ENCODE results near the gene VSIR. TPM values are rescaled to one million over a fixed set of nuclear protein-coding genes. Genes with fewer than 3 reads are reported as not detected.
A peak's percentile ranks its signal among the peaks of the same experiment; 100 is the strongest.

The VSIR gene
- total RNA-seq, 1 experiment from 2014 or later = 3.6 TPM

- Mint-ChIP-seq H3K4me3 (ENCODE audit: unreplicated experiment) (no peak overlapping the region), H3K4me1 (ENCODE audit: insufficient read depth, unreplicated experiment) (peaks cover 23% of the 10 kb centered on the region), H3K9me3 (ENCODE audit: unreplicated experiment) (no peaks in the 10 kb centered on the region), H3K27me3 (ENCODE audit: insufficient read depth, unreplicated experiment) (no peaks in the 10 kb centered on the region), H3K27ac (ENCODE audit: low read depth, unreplicated experiment) (peak overlapping the region; percentile 93), H3K36me3 (ENCODE audit: insufficient read depth, unreplicated experiment) (no peaks in the 10 kb centered on the region)
- no peak for DNase-seq (ENCODE audit: unreplicated experiment)
- CTCF ChIA-PET = interaction anchor here (1.2 to 3.1 kb wide), 5 partner anchors 54 to 398 kb away, joined by 3 to 14 read pairs (median 7); partner anchors contain the start of gene VSIR
- TF ChIP-seq CTCF (IDR thresholded peaks at IDR 0.05; ENCODE audit: unreplicated experiment) = no peak
- no TSS peak for BruUV-seq (replicated peaks)
- intact Hi-C loops (cut with micrococcal nuclease) = loop anchor here (5.0 kb wide), 2 partner anchors 60 to 100 kb away; partner anchors contain the start of gene VSIR
- POLR2A ChIA-PET = interaction anchor here (0.7 to 3.8 kb wide), 5 partner anchors 16 to 393 kb away, joined by 3 to 19 read pairs (median 5); partner anchors contain the start of gene SLC29A3
Observed at GRCh38 chr10:71712572-71713134, 60.7 kb downstream of the VSIR start.

GRCh38 chr10:71712170-71712569 is 61.1 kb downstream of the VSIR start:
- POLR2A ChIA-PET = interaction anchor here (3.8 kb wide), 1 partner anchor 17 kb away, joined by 19 read pairs; no protein-coding TSS in a partner anchor

GRCh38 chr10:71711052-71711623 is 62.2 kb downstream of the VSIR start:
- H3K27ac Mint-ChIP-seq (ENCODE audit: low read depth, unreplicated experiment) = peak overlapping the region; percentile 35
- DNase-seq (ENCODE audit: unreplicated experiment) = peak; percentile 54
- H3K27me3 Mint-ChIP-seq (ENCODE audit: insufficient read depth, unreplicated experiment) = no peaks in the 10 kb centered on the region
- intact Hi-C loops (cut with micrococcal nuclease) = loop anchor here (5.0 kb wide), 2 partner anchors 61 to 101 kb away; partner anchors contain the start of gene VSIR
- no peaks in the 10 kb centered on the region for H3K36me3 Mint-ChIP-seq (ENCODE audit: insufficient read depth, unreplicated experiment)
- no peak for TF ChIP-seq CTCF (IDR thresholded peaks at IDR 0.05; ENCODE audit: unreplicated experiment)
- POLR2A ChIA-PET = interaction anchor here (0.8 kb wide), 1 partner anchor 391 kb away, joined by 3 read pairs; no protein-coding TSS in a partner anchor
- CTCF ChIA-PET = interaction anchor here (0.6 to 3.1 kb wide), 5 partner anchors 18 to 397 kb away, joined by 3 to 14 read pairs (median 7); partner anchors contain the start of gene VSIR
- no peaks in the 10 kb centered on the region for H3K9me3 Mint-ChIP-seq (ENCODE audit: unreplicated experiment)
- H3K4me1 Mint-ChIP-seq (ENCODE audit: insufficient read depth, unreplicated experiment) = peaks cover 23% of the 10 kb centered on the region
- H3K4me3 Mint-ChIP-seq (ENCODE audit: unreplicated experiment) = no peak overlapping the region
- BruUV-seq (replicated peaks) = no TSS peak

More at GRCh38 chr10:71712170-71712569, 61.1 kb downstream of the VSIR start:
- BruUV-seq (replicated peaks) = no TSS peak
- intact Hi-C loops (cut with micrococcal nuclease) = loop anchor here (5.0 kb wide), 2 partner anchors 60 to 100 kb away; partner anchors contain the start of gene VSIR
- TF ChIP-seq CTCF (IDR thresholded peaks at IDR 0.05; ENCODE audit: unreplicated experiment) = no peak
- CTCF ChIA-PET = interaction anchor here (0.7 to 3.1 kb wide), 4 partner anchors 62 to 398 kb away, joined by 3 to 14 read pairs (median 8); partner anchors contain the start of gene VSIR
- Mint-ChIP-seq H3K9me3 (ENCODE audit: unreplicated experiment) (no peaks in the 10 kb centered on the region), H3K4me1 (ENCODE audit: insufficient read depth, unreplicated experiment) (peaks cover 23% of the 10 kb centered on the region), H3K4me3 (ENCODE audit: unreplicated experiment) (no peak overlapping the region), H3K36me3 (ENCODE audit: insufficient read depth, unreplicated experiment) (no peaks in the 10 kb centered on the region), H3K27me3 (ENCODE audit: insufficient read depth, unreplicated experiment) (no peaks in the 10 kb centered on the region), H3K27ac (ENCODE audit: low read depth, unreplicated experiment) (peak overlapping the region; percentile 35)
- DNase-seq (ENCODE audit: unreplicated experiment) = no peak

- no peak overlapping the region for H3K4me3 Mint-ChIP-seq (ENCODE audit: unreplicated experiment)
- POLR2A ChIA-PET = no interaction called here
- no peaks in the 10 kb centered on the region for H3K27me3 Mint-ChIP-seq (ENCODE audit: insufficient read depth, unreplicated experiment)
- no peak for DNase-seq (ENCODE audit: unreplicated experiment)
- BruUV-seq (replicated peaks) = no TSS peak
- H3K36me3 Mint-ChIP-seq (ENCODE audit: insufficient read depth, unreplicated experiment) = no peaks in the 10 kb centered on the region
- no peak overlapping the region for H3K27ac Mint-ChIP-seq (ENCODE audit: low read depth, unreplicated experiment)
- no peaks in the 10 kb centered on the region for H3K9me3 Mint-ChIP-seq (ENCODE audit: unreplicated experiment)
- no peak for TF ChIP-seq CTCF (IDR thresholded peaks at IDR 0.05; ENCODE audit: unreplicated experiment)
- CTCF ChIA-PET = interaction anchor here (1.7 to 3.1 kb wide), 3 partner anchors 63 to 396 kb away, joined by 7 to 14 read pairs (median 8); partner anchors contain the start of gene VSIR
- peaks cover 23% of the 10 kb centered on the region for H3K4me1 Mint-ChIP-seq (ENCODE audit: insufficient read depth, unreplicated experiment)
- intact Hi-C loops (cut with micrococcal nuclease) = loop anchor here (5.0 kb wide), 2 partner anchors 62 to 102 kb away; partner anchors contain the start of gene VSIR
Observed at GRCh38 chr10:71710519-71710918, 62.8 kb downstream of the VSIR start.

Measured in MCF 10A (cell line).